Erythroblast (primary cell): ENCODE data around the gene STARD13.

ENCODE experiments used
- DNase-seq, 2 experiments: peaks; one replicate each; lab custom pipeline; 2025; lab: John Stamatoyannopoulos, UW
- GATA1 ChIP-seq: IDR thresholded peaks from 2 replicates; pipeline ENCODE4 v1.6.1; 2011; ENCODE audit warnings: low read depth, mild to moderate bottlenecking, control low read depth, low read length, moderate library complexity
- POLR2A ChIP-seq: IDR thresholded peaks from 2 replicates; pipeline ENCODE4 v1.6.1; 2011; ENCODE audit warnings: mild to moderate bottlenecking, low read length

The STARD13 gene

DNA sequence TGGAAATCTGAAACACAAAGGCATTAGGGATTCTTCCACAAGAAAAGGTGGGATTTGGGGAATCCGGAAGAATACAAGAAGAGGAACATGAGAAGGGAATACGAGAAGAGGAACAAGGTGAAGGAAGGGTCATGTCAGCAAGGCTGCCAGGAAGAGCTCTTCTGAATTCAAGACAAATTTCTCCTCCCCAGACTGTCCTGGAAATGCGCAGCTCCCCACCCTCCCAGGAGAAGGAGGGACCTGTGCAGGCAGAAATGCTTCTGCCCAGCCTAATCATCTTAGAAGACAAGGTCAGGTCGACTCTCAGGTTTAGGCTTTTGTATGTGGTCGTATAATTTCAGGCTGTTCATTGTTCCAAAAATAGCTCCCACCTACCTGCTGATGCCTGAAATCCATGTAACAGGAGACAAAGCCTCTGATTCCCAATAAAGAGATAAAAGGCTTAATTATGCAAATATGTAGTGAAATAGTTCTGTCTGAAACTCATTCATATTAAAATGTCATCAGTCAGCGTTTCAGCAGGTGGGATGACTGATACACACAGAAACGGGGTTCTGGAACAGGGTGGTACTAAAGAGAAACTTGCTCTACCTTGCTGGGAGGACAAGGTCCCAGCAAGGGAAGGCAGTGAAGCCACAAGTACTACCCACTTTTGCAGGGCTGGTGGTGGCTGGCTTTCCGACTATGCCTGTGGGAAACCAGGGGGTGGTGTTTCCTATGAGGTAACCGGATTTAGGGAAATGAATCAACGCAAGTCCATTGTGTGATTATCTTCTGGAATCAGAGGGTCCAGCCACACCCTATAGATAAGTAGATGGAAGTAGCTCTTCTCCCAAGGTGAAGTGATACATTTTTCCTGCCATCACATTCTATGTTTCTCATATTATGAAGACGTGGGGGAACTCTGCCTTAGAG, 193.2 kb downstream of the STARD13 start:
- no peak for DNase-seq
- no peak for TF ChIP-seq GATA1
- no peak for TF ChIP-seq POLR2A

DNA sequence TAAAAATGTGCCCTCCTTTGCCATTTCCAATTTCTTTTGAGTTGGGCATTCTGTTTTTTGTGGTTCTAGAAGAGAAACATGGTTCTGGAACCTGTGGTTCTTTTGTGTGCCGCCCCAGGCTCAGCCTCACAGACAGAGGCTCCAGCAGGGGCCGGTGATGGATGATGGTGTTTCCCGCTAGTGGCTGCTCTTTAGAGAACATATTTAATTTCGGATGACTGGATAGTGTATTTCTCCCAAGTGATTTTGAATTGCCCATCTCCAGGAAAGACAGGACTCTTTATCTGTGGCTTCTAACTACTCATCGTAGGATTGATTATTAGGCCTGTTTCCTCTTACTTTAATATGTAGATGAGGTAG, 194.2 kb downstream of the STARD13 start:
- no peak for DNase-seq

DNA sequence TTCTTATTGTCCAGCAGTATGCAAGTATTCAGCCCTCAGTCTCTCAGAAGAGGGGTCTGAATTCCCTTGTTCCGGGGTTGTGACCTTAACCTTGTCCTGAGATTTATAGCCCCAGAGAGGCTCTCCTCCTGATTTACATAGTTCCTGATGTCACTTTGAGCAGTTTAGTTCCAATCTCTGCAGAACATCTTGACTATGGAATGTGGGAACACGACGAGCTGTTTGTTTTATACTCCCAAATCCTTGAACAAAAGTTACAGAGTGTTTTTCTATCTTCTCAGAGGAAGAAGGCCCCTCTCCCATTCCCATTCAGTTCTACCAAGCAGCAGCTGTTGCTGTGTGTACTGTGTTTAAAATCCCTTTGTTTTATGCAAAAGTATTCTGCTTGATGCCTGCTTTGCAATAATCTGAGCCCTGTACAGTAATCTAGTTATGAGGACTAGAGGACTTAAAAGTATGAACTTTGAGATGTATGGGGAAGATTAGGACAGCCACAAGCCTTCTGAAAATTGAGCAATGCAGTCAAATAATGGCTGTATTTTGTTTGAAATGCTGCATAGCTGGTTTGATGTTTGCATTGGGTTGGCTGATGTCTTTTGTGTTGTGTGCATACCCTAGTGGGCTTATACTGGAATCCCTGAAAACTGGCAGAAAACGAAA, 194.7 kb downstream of the STARD13 start:
- TF ChIP-seq GATA1 = no peak
- TF ChIP-seq POLR2A = no peak
- no peak for DNase-seq

More for the DNA sequence above, 194.2 kb downstream of the STARD13 start:
- TF ChIP-seq GATA1 (no peak), POLR2A (no peak)

DNA sequence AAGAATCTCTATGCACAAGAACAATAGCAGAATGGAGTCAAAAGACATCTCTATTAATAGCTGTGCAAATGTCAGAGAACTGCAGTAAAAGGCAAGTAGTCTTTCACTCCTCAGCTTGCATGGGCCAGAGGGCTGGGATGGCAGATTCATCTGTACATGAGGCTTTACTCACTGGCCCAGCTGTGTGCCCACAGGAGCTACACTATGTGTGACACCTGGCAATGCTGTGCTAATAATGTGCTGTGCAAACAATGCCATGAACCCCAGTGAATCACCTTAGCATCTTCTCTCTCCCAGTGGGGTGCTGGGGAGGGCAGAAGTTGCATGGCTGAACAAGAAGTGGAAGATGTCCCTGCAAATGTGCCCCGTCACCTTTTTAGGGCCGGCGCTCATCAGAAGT, 196.2 kb downstream of the STARD13 start:
- TF ChIP-seq POLR2A (no peak), GATA1 (no peak)

GRCh38 chr13:33087790-33088189, 197.8 kb downstream of the STARD13 start:
- TF ChIP-seq GATA1 = no peak
- no peak for TF ChIP-seq POLR2A
- no peak for DNase-seq

More for the DNA sequence above, 196.2 kb downstream of the STARD13 start:
- no peak for DNase-seq

DNA sequence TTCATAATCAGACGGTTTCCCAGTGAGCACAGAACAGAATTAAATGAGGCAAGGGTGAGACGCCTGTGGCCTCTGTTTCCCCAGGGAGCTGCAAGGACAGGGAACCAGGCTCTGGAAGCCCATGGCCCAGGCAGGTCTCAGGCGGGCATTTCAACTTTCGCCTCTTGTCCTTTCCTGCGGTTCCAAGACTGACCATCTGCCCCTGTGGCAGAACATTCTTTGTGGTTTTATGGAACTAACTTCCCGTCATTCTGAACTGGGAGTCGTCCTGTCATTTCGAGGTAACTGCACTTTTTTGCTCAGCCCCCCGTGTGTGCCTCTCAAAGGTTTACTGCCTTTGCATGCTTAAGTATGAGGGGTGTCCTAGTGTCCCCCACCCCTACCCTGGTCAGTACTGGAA, 198.5 kb downstream of the STARD13 start:
- DNase-seq = no peak

DNA sequence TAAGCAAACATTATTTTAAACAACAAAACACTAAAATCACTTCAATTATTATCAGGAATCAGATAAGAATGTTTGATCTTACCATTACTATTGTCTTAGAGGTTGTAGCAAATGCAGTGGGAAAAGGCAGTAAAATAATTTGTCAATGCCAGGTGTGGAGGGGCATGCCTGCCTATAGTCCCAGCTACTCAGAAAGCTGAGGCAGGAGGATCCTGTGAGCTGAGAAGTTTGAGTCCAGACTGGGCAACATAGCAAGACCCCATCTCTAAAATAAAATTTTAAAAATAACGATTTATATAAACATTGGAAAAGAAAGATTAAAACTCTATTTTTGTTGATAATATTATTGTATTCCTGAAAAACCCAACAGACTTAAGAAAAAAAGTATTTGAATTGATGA, 202.5 kb downstream of the STARD13 start:
- TF ChIP-seq POLR2A (no peak), GATA1 (no peak)
- DNase-seq = no peak

More for the DNA sequence above, 198.5 kb downstream of the STARD13 start:
- TF ChIP-seq GATA1 = no peak
- TF ChIP-seq POLR2A = no peak

GRCh38 chr13:33081666-33082065, 203.9 kb downstream of the STARD13 start:
- TF ChIP-seq POLR2A (no peak), GATA1 (no peak)
- DNase-seq = no peak

- TF ChIP-seq POLR2A (no peak), GATA1 (no peak)
- DNase-seq = no peak
These were observed 204.5 kb downstream of the STARD13 start for GRCh38 chr13:33080972-33081590.

DNA sequence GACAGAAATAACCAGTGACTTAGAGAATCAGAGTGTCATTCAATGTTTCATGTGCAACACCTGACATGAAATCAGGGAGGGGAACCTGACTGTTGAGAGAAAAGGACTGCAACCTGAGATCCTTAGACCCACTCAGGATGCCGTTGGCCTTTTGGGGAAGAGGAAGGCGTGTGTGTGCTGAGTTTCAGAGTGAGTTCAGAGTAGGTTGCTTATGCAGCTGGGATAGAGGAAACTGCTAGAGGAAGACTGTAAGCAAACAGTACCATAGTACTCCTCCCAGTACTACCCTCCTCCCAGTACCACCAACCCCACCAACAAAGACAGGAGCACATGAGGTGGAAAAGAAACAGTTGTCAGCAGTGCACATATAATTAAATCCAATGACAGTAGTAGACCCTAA, 205.6 kb downstream of the STARD13 start:
- TF ChIP-seq POLR2A (no peak), GATA1 (no peak)

GRCh38 chr13:33078263-33078662, 207.3 kb downstream of the STARD13 start:
- no peak for TF ChIP-seq GATA1
- TF ChIP-seq POLR2A = no peak
- no peak for DNase-seq

More for the DNA sequence above, 205.6 kb downstream of the STARD13 start:
- no peak for DNase-seq

DNA sequence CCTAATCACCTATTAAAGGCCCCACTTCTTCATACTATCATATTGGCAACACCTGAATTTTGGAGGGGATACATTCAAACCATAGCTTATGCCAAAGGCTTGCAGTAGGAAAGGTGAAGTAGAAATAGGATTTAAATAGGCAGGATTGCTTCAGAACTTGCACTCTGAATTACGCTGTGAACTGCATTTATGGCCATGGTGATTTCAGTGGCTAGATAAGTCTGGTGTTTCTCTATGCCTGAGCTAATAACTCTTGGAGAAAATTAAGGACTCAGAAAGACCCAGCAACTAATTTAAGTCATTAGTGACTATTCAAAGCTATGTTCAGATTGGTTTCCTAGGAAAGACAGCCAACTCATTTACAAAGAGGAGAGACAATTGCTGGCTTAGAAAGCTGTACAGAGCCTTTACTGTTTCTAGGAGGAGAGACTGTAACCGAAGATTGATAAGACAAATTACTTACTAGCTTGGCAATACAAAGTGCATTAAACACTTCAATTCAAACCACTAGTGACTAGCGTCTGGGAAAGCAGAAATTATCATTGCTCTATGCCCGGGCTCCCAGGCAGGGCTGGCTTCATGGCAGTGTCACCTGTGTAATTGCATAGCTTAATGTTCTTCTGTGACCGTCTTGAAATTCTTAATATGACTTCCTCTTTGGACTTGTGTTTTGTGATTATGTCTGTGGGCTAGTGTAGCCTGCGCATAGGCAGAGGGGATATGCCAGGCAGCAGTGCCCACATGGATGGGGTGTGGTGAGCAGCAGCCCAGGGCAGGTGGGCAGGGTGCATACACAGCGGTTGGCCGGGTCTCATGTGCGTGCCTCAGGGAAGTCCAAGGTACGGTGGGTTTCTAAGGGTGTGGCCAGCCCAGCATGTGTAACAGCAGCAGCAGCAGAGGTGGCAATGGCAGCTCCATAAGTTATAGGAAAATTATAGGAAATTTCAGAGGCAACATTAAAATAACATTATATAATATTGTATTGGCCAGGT, 209.3 kb downstream of the STARD13 start:
- TF ChIP-seq GATA1 (no peak), POLR2A (no peak)
- DNase-seq = no peak

- no peak for DNase-seq
- no peak for TF ChIP-seq GATA1
- TF ChIP-seq POLR2A = no peak
These were observed 212.2 kb downstream of the STARD13 start for GRCh38 chr13:33073338-33073737.
